Measurements from ENCODE around the gene LTB4R. TPM values are rescaled to one million over a fixed set of nuclear protein-coding genes. Genes with fewer than 3 reads are reported as not detected.

LTB4R gene
- total RNA-seq, 2 experiments from 2014 or later, result 11.6 to 11.7 TPM

DNA sequence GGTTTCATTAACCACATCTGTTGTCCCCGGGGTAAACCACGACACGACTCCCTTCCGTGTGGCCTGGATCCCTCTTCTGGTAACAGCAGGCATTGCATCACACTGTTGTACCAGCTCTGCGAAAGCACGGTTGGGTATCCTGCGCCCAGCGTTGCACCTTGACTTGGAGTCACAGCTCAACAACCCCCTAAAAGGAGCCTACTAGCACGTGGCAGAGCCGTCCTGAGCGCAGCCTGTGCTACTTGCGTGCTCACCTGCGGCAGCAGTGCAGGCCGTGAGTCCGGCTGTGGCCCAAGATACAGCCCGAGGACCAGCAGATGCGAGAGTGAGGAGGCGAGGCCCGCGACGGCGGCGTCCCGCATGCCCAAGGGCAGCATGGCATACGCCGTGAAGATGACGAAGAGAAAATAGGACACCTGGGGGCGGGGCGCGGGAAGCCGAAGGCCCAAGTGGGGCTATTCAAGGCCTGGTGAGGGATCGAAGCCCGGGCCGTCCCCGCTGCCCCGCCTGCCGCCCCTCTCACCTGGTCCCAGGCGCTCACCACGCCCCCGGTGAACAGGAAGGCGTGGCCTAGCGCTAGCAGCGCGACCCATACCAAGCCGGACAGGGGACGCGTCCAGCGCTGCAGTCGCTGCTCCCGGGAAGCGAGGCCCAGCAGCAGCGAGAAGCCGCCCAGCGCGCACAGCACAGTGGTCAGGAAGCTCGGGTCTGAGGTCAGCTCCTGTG is 21.1 kb downstream of the LTB4R start:
- Mint-ChIP-seq H3K4me1 (ENCODE audit: low read depth) (peaks cover 43% of the 10 kb centered on the region), H3K27ac (no peak overlapping the region), H3K9me3 (no peaks in the 10 kb centered on the region), H3K36me3 (ENCODE audit: low read depth) (peaks cover 3% of the 10 kb centered on the region), H3K27me3 (peaks cover 29% of the 10 kb centered on the region), H3K4me3 (peak overlapping the region; percentile 68)
- ATAC-seq (peak; percentile 87), DNase-seq (peak; percentile 93)
- CTCF ChIA-PET, result interaction anchor here (0.6 to 12.7 kb wide), 35 partner anchors 8 to 218 kb away, joined by 3 to 454 read pairs (median 6); partner anchors contain the start of genes CBLN3, CIDEB, DCAF11 and DHRS1
- POLR2A ChIA-PET, result interaction anchor here (0.6 to 8.5 kb wide), 8 partner anchors 14 to 237 kb away, joined by 3 to 82 read pairs (median 8); partner anchors contain the start of genes CBLN3, KHNYN, LTB4R and SDR39U1
- TF ChIP-seq, protein P1, sequence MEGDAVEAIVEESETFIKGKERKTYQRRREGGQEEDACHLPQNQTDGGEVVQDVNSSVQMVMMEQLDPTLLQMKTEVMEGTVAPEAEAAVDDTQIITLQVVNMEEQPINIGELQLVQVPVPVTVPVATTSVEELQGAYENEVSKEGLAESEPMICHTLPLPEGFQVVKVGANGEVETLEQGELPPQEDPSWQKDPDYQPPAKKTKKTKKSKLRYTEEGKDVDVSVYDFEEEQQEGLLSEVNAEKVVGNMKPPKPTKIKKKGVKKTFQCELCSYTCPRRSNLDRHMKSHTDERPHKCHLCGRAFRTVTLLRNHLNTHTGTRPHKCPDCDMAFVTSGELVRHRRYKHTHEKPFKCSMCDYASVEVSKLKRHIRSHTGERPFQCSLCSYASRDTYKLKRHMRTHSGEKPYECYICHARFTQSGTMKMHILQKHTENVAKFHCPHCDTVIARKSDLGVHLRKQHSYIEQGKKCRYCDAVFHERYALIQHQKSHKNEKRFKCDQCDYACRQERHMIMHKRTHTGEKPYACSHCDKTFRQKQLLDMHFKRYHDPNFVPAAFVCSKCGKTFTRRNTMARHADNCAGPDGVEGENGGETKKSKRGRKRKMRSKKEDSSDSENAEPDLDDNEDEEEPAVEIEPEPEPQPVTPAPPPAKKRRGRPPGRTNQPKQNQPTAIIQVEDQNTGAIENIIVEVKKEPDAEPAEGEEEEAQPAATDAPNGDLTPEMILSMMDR (IDR thresholded peaks at IDR 0.05), result peak; percentile 82
- intact Hi-C loops (cut with micrococcal nuclease), result loop anchor here (1.0 kb wide), 1 partner anchor 99 kb away; no protein-coding TSS in a partner anchor

DNA sequence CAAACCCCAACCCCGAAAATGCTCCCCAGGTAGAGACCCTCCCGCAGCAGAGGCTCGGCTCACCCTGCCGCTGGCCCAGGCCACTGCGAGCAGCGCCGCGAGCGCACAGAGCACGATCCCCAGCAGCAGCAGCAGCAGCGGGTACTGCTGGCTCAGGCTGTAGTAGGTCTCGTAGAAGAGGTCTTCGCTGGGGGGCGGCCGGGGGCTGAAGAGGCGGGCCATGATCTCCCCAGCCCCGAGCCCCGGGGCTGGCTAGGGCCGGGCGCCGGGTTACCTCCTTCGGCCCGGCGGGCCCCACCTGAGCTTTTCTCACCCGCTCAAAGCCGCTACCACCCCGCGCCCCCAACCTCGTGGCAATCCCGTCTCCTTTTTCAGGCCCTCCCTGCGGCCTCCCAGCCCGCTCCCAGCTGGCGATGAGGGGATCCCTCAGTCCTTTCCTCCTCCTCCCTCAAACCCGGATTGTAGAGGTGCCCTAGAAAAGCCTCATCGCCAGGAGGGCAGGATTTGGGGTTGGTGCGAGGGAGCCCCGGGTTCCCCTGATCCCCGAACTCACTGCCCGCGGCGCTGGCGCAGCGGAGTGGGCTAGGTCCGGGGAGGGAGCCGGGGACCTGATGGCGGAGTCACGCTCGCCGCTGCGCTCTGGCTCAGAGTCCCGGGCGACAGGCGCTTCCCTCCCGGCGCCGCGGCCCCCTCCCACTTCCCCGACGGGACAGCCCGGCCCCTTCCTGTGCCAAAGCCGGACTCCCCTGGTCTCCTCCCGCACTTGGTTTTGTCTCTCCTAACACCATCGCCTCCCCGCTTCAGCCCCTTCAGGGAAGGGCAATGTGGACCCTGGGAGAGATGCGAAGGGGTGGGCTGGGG is 23.4 kb downstream of the LTB4R start, which contains the start of gene ADCY4:
Gene ADCY4, minus strand, starts transcription at position 641 of the 861 bp plus-strand sequence. Its CDS starts 419 bp downstream, at position 222.
- intact Hi-C loops (cut with micrococcal nuclease), result loop anchor here (5.0 kb wide), 1 partner anchor 38 kb away; no protein-coding TSS in a partner anchor
- CTCF ChIA-PET, result interaction anchor here (0.7 to 12.7 kb wide), 24 partner anchors 11 to 125 kb away, joined by 3 to 454 read pairs (median 13); partner anchors contain the start of genes CBLN3, CIDEB, KHNYN and LTB4R

DNA sequence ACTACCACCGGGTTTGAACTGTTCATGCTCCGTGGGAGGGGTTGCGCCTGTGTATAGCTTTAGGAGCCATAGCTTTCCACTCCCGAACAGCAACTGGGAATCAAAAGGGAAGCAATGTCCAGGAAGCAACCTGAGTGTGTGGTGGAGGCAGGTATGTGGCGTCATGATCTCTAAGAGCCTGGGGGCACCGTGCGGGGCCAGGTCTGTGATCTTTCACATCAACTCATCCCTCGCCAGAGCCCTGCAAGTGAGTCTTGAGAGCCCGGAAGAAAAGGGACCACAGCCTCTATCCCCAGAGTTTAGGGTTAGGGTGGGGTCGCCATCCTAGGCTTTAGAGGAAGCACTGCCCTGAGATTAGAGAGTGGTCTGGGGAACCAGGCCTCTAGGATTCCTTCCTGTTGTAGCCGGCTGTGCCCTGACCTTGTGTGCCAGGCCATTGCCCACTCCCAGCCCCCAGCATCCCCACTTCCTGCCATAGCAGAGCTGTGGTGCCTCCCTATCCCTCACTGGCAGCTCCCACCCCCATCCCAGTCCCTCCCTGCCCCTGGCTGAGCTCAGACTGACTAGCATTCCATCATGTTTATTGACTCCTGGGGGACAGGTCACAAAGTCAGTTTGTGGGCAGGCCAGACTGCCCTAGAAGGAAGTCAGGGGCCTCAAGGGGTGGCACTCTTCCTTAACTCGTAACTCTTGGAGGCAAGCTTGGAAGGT is 24.3 kb downstream of the LTB4R start:
- intact Hi-C loops (cut with micrococcal nuclease), result loop anchor here (5.0 kb wide), 1 partner anchor 37 kb away; no protein-coding TSS in a partner anchor
- TF ChIP-seq, protein P1 (IDR thresholded peaks at IDR 0.05), result no peak
- Mint-ChIP-seq H3K27me3 (peaks cover 26% of the 10 kb centered on the region), H3K27ac (no peak overlapping the region), H3K4me1 (ENCODE audit: low read depth) (peaks cover 35% of the 10 kb centered on the region), H3K9me3 (no peaks in the 10 kb centered on the region), H3K36me3 (ENCODE audit: low read depth) (peaks cover 3% of the 10 kb centered on the region), H3K4me3 (no peak overlapping the region)
- ChIA-PET POLR2A (interaction anchor here (0.8 to 8.5 kb wide), 3 partner anchors 10 to 100 kb away, joined by 3 to 82 read pairs (median 3); partner anchors contain the start of genes CBLN3 and KHNYN), CTCF (interaction anchor here (1.0 to 12.7 kb wide), 7 partner anchors 9 to 101 kb away, joined by 3 to 454 read pairs (median 13); partner anchors contain the start of genes CBLN3, CIDEB and KHNYN)
- DNase-seq (no peak), ATAC-seq (no peak)

More for the DNA sequence above, 23.4 kb downstream of the LTB4R start, which contains the start of gene ADCY4:
- TF ChIP-seq, protein P1 (IDR thresholded peaks at IDR 0.05), result no peak
- H3K27me3 Mint-ChIP-seq, result peaks cover 29% of the 10 kb centered on the region
- no peak for ATAC-seq
- H3K4me1 Mint-ChIP-seq (ENCODE audit: low read depth), result peaks cover 40% of the 10 kb centered on the region
- DNase-seq, result peak; percentile 37
- H3K4me3 Mint-ChIP-seq, result peak within 1 kb of the TSS; percentile 52
- no peaks in the 10 kb centered on the region for H3K9me3 Mint-ChIP-seq
- peaks cover 3% of the 10 kb centered on the region for H3K36me3 Mint-ChIP-seq (ENCODE audit: low read depth)
- H3K27ac Mint-ChIP-seq, result no peak within 1 kb of the TSS
- POLR2A ChIA-PET, result interaction anchor here (1.9 to 8.5 kb wide), 4 partner anchors 31 to 107 kb away, joined by 10 to 82 read pairs (median 12); partner anchors contain the start of genes CBLN3, KHNYN and SDR39U1

DNA sequence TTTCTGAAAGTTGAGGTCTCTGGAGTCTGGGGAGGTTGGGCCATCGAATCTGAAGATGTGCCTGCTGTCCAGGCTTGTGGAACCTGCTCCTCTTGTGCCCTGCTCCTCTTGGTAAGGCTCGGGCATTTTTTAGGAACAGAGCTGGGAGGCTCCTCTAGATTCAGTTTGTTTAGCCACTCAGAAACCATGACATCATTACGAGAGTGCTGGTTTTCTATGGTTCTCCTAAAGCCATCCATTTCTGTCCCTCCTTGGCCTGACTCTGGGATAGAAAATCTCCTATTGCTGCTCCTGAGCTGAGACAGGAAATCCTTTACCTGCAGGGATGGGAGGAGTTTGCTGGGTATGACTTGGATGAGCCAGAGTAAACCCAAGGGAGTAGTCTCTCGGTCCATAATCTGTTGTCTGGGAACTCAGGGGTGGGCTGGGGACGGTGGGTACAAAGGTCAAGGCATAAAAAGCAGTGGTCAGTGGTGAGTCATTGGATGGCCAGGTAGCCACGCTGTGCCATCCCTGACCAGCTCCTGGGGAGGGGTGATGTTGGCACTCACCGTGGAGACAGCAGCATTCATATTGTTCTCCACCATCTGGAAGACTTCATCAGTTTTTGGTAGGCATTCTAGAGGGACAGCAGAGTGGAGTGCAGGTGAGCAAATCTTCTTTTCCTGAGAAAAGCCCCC is 26.0 kb downstream of the LTB4R start:
- ATAC-seq, result no peak
- no peak for DNase-seq
- peaks cover 3% of the 10 kb centered on the region for H3K36me3 Mint-ChIP-seq (ENCODE audit: low read depth)
- intact Hi-C loops (cut with micrococcal nuclease), result loop anchor here (5.0 kb wide), 1 partner anchor 35 kb away; no protein-coding TSS in a partner anchor
- TF ChIP-seq, protein P1 (IDR thresholded peaks at IDR 0.05), result no peak
- H3K4me1 Mint-ChIP-seq (ENCODE audit: low read depth), result peaks cover 29% of the 10 kb centered on the region
- H3K4me3 Mint-ChIP-seq, result no peak overlapping the region
- ChIA-PET CTCF (interaction anchor here (0.7 to 12.7 kb wide), 8 partner anchors 13 to 100 kb away, joined by 3 to 454 read pairs (median 4); partner anchors contain the start of genes CBLN3, CIDEB, KHNYN and LTB4R), POLR2A (interaction anchor here (1.0 to 4.8 kb wide), 4 partner anchors 94 to 105 kb away, joined by 3 to 40 read pairs (median 3); partner anchors contain the start of genes CBLN3, KHNYN and SDR39U1)
- peaks cover 25% of the 10 kb centered on the region for H3K27me3 Mint-ChIP-seq
- H3K27ac Mint-ChIP-seq, result no peak overlapping the region
- H3K9me3 Mint-ChIP-seq, result no peaks in the 10 kb centered on the region

Data from activated CD8-positive, alpha-beta T cell treated with anti-CD3 and anti-CD28 coated beads for 36 hours (primary cell).